ENCODE data around the gene EDNRA.
"Not testable (repeated sequence)": the region's sequence is repeated elsewhere in the genome, so short reads cannot be mapped to it uniquely, and the experiment has no call there.

EDNRA gene

GRCh38 chr4:147480891-147481576 is at the start of gene EDNRA:
Gene EDNRA, plus strand, starts transcription at chr4:147481097. Its CDS starts 4,585 bp downstream, at chr4:147485682.
- no peak for DNase-seq

GRCh38 chr4:147434370-147434769 is 46.5 kb upstream of the EDNRA start:
- not testable (repeated sequence) for DNase-seq

- no peak for DNase-seq
Observed at GRCh38 chr4:147440442-147440841, 40.5 kb upstream of the EDNRA start.

GRCh38 chr4:147447786-147448185 is 33.1 kb upstream of the EDNRA start:
- DNase-seq, result no peak

- no peak for DNase-seq
Observed at GRCh38 chr4:147453561-147454141, 27.2 kb upstream of the EDNRA start.

GRCh38 chr4:147456706-147457105 is 24.2 kb upstream of the EDNRA start:
- no peak for DNase-seq

GRCh38 chr4:147461161-147461560 is 19.7 kb upstream of the EDNRA start:
- no peak for DNase-seq

GRCh38 chr4:147463065-147463464 is 17.8 kb upstream of the EDNRA start:
- no peak for DNase-seq

- no peak for DNase-seq
Observed at GRCh38 chr4:147465461-147465860, 15.4 kb upstream of the EDNRA start.

- no peak for DNase-seq
Observed at GRCh38 chr4:147477439-147477838, 3.5 kb upstream of the EDNRA start.

GRCh38 chr4:147479376-147479775 is 1.5 kb upstream of the EDNRA start:
- DNase-seq, result no peak

- no peak for DNase-seq
Observed at GRCh38 chr4:147479786-147480185, 1.1 kb upstream of the EDNRA start.

GRCh38 chr4:147480502-147480890 is 401 bp upstream of the EDNRA start:
- DNase-seq, result no peak

GRCh38 chr4:147481577-147482109 is 746 bp downstream of the EDNRA start:
- DNase-seq, result no peak

- no peak for DNase-seq
Observed at GRCh38 chr4:147482281-147482680, 1.4 kb downstream of the EDNRA start.

- DNase-seq, result no peak
Observed at GRCh38 chr4:147485167-147485566, 4.3 kb downstream of the EDNRA start.

- no peak for DNase-seq
Observed at GRCh38 chr4:147487616-147488015, 6.7 kb downstream of the EDNRA start.

GRCh38 chr4:147488556-147488955 is 7.7 kb downstream of the EDNRA start:
- no peak for DNase-seq

- DNase-seq, result no peak
Observed at GRCh38 chr4:147491086-147491485, 10.2 kb downstream of the EDNRA start.

- DNase-seq, result no peak
Observed at GRCh38 chr4:147492306-147492705, 11.4 kb downstream of the EDNRA start.

GRCh38 chr4:147492761-147493160 is 11.9 kb downstream of the EDNRA start:
- DNase-seq, result no peak

- no peak for DNase-seq
Observed at GRCh38 chr4:147493307-147493706, 12.4 kb downstream of the EDNRA start.

GRCh38 chr4:147494301-147494700 is 13.4 kb downstream of the EDNRA start:
- no peak for DNase-seq

- DNase-seq, result no peak
Observed at GRCh38 chr4:147496500-147496899, 15.6 kb downstream of the EDNRA start.

Data from NCI-H2227 treated with DMSO at 0.1 percent for 48 hours (cell line).